HG02943 (cell line): ENCODE data around the gene DPM1.

ENCODE experiments used
- ATAC-seq: cut with Tn5 transposase; IDR thresholded peaks from one replicate; pipeline ENCODE4 v1.9.1; 2021; ENCODE audit warnings: mild to moderate bottlenecking, low read depth, moderate library complexity; ENCODE audit not compliant: unreplicated experiment

The DPM1 gene

GRCh38 chr20:50957798-50958614 lies at the start of gene DPM1:
Gene DPM1 (minus strand): TSS chr20:50958532. CDS start chr20:50958523, 9 bp downstream.
- ATAC-seq = peak; percentile 85

- ATAC-seq = no peak
Measured at GRCh38 chr20:51005214-51005613, 46.9 kb upstream of the DPM1 start.

- no peak for ATAC-seq
Measured at GRCh38 chr20:51004781-51005180, 46.4 kb upstream of the DPM1 start.

- ATAC-seq = no peak
Measured at GRCh38 chr20:51004305-51004727, 46.0 kb upstream of the DPM1 start.

GRCh38 chr20:51003753-51004152 lies 45.4 kb upstream of the DPM1 start:
- ATAC-seq = no peak

- ATAC-seq = no peak
Measured at GRCh38 chr20:51002633-51003032, 44.3 kb upstream of the DPM1 start.

GRCh38 chr20:51001430-51002265 lies 43.3 kb upstream of the DPM1 start:
- no peak for ATAC-seq

- no peak for ATAC-seq
Measured at GRCh38 chr20:50999355-50999754, 41.0 kb upstream of the DPM1 start.

GRCh38 chr20:50996901-50997865 lies 38.9 kb upstream of the DPM1 start:
- no peak for ATAC-seq

GRCh38 chr20:50995506-50995905 lies 37.2 kb upstream of the DPM1 start:
- no peak for ATAC-seq

- no peak for ATAC-seq
Measured at GRCh38 chr20:50993876-50994275, 35.5 kb upstream of the DPM1 start.

- ATAC-seq = no peak
Measured at GRCh38 chr20:50992733-50993457, 34.6 kb upstream of the DPM1 start.

- no peak for ATAC-seq
Measured at GRCh38 chr20:50992336-50992732, 34.0 kb upstream of the DPM1 start.

- ATAC-seq = no peak
Measured at GRCh38 chr20:50991076-50991475, 32.7 kb upstream of the DPM1 start.

- ATAC-seq = no peak
Measured at GRCh38 chr20:50987493-50988210, 29.3 kb upstream of the DPM1 start.

GRCh38 chr20:50983321-50983720 lies 25.0 kb upstream of the DPM1 start:
- no peak for ATAC-seq

- no peak for ATAC-seq
Measured at GRCh38 chr20:50982363-50982762, 24.0 kb upstream of the DPM1 start.

- ATAC-seq = no peak
Measured at GRCh38 chr20:50981714-50982048, 23.3 kb upstream of the DPM1 start.
